Measurements from ENCODE around the gene CRB1.

The CRB1 gene

GRCh38 chr1:197304638-197305200, 36.7 kb downstream of the CRB1 start:
- no peak for DNase-seq

- DNase-seq: no peak
Measured at GRCh38 chr1:197305925-197306324, 37.9 kb downstream of the CRB1 start.

- no peak for DNase-seq
Measured at GRCh38 chr1:197306381-197307062, 38.5 kb downstream of the CRB1 start.

GRCh38 chr1:197307136-197307535, 39.1 kb downstream of the CRB1 start:
- no peak for DNase-seq

- no peak for DNase-seq
Measured at GRCh38 chr1:197307551-197307950, 39.5 kb downstream of the CRB1 start.

- DNase-seq: no peak
Measured at GRCh38 chr1:197311081-197311480, 43.0 kb downstream of the CRB1 start.

GRCh38 chr1:197312163-197312562, 44.1 kb downstream of the CRB1 start:
- no peak for DNase-seq

DNA sequence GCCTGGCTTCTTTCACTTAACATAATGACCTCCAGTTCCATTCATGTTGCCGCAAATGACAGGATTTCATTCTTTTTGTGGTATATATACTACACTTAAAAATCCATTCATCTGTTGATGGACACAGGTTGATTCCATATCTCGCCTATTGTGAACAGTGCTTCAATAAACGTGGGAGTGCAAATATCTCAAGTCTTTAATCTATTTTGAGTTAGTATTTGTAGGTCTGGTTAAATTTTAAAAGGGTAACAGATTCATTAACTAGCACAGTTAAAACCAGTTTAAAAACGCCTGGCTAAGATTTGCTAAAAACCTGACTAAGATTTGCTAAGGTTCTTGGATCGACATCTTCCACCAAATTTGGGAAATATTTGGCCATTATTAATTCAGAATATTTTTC, 45.7 kb downstream of the CRB1 start:
- no peak for DNase-seq

DNA sequence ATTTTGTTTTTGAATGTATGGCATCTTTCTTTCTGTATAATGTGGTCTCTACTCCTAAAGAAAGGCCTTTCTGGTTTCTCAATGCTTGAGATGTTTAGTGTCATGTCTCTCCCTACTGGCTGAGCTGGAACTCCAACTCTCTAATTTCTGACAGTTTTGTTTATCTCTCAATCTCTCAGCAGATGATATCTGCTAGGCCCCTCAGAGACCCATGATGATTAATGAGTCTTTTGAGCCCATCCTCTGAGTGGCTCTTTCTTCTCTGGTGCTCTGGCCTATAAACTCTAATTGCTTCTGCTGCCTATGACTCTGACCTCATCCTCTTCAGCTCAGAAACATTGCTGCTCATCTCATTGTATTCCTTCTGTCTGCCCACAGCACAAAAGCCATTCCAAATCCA, 46.6 kb downstream of the CRB1 start:
- DNase-seq: no peak

DNA sequence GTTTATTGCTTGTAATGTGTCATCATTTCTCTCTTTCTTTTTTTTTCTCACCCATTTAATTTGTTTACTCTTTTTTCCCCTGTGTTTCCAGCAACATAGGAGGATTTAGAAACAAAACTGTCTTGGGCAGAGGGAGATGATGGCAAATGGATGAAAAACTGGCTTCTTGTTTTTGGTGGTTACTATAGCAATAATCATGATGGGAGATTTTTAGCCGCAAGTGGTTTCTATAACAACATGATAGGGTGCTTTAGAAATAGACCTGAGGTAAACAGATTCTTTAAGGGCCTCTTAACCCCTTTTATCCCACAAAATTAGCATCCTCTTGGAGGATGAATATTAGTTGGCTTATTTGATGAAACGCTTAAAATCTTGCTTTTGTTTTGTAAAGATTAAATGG, 51.6 kb downstream of the CRB1 start:
- no peak for DNase-seq

DNA sequence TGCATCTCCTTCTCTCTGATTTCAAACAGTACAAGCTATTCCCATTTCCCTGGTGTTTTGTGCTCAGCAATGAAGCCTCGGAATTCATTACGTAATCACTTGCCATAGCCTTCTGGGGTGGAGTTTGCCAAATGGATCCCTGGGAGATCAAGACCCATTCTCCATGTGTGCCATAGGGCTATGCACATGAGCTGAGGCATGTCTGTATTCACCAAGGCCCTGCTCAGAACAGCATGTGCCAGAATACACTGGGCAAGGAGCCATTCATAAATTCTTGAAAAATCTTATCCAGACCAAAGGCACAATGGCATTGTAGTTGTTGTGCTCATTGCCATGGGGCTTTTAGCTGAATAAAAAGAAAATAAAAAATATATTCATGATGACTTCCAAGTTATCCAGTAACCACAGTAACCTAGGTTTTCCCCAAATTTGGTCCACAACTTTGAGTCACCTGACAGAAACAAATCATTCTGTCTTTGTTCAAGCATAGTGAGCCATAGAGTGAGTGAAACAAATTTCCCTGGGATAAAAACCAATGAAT, 53.0 kb downstream of the CRB1 start:
- no peak for DNase-seq

DNA sequence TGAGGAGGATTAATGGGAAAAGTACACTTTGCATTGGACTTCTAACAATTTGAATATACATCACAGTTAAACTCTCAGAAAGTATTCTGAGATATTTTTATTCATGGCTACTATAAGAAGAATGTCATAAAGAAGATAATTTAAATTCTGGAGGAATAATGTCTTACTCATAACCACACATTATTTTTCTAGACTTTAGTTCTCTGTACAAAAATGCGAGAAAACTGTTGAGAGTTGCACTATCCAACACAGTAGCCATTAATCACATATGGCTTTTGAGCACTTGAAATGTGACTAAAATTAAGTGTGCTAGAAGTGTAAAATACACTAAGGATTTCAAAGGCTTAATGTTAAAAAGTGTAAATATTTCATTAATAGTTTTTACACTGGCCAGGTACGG, 53.8 kb downstream of the CRB1 start:
- no peak for DNase-seq

GRCh38 chr1:197327776-197328364, 59.8 kb downstream of the CRB1 start:
- no peak for DNase-seq

DNA sequence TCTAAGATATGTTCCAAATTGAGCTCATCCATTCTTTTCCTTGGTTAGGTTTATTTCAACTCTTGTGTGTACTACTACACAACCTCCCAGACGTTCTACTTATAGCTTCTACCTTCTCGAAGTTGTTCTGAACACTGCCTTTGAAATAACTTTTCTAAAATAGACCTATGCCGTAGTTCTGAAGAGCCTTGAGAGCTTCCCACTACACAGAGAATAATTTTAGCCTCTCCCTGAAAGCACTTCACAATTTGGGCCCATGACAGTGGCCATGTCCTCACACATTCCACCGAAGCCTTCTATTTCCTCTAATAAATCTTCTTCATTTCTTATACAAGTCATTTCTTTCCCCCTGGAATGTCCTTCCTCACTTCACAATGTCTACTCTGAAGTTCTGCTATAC, 62.2 kb downstream of the CRB1 start:
- no peak for DNase-seq

DNA sequence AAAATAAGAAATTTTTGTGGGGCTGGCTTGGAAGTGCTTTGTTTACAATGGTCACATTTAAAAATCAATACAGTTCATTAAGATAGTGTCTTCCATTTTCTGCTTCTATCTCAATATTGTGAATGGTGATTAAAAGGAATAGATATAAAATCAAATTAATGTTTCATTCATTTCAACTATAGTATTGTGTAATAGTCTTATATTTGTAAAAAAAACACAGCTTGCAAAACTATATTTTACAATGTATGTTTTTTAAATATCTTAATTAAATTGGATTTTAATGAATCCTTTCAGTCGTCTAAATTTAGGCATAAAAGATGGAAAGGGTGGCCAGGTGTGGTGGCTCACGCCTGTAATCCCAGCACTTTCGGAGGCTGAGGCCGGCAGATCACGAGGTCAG, 63.5 kb downstream of the CRB1 start:
- no peak for DNase-seq

- DNase-seq: no peak
Measured at GRCh38 chr1:197333041-197333440, 65.0 kb downstream of the CRB1 start.

GRCh38 chr1:197336571-197336970, 68.5 kb downstream of the CRB1 start:
- DNase-seq: no peak

GRCh38 chr1:197339106-197340060, 71.3 kb downstream of the CRB1 start:
- DNase-seq: no peak

DNA sequence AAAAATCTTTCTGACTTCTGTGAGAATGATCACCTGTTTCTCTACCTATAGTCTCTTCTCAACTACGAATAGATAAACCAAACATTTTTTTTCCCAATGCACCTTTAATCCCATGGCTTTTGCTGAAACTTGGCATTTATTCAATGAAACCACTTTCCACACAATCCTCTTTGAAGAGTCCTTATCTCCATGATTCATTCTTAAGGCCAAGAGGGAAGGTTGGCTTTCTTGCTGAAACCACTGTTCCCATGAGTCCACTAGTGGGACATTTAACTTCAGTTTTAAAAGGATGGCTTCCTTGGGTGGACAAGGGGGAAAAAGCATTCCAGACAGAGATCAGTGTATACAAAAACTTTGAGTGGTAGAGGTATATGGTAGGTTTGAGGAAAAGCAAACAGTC, 73.6 kb downstream of the CRB1 start:
- no peak for DNase-seq

GRCh38 chr1:197342044-197342565, 74.1 kb downstream of the CRB1 start:
- no peak for DNase-seq

GRCh38 chr1:197342669-197343068, 74.6 kb downstream of the CRB1 start:
- DNase-seq: no peak

DNA sequence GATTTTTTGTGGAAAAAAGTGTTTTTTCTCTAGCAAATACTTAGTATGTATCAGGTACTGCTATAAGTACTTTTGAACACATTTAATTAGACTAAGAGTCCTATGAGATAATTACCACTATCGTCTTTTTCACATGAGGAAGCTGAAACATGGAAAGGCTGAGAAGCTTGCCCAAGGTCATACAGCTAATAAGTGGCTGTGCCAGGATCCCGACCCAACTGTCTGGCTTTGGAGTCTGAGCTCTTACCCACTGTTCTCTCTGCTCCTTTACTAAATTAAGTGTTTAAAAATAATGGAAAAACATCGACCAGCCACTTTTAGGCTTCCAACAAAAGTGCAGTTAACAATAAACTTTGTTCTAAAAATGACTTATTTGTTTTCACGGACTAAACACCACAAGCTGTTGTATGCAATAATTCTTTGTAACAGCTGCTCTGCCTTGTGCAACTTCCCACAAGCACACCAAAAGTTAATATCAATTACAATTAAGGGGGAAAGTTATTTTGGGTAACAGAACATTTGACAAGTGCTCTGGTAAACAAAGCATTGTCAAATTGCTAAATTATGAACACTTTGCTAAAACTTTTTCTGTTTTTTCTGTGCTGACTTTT, 75.7 kb downstream of the CRB1 start:
- DNase-seq: no peak
